Activated CD8-positive, alpha-beta T cell treated with anti-CD3 and anti-CD28 coated beads for 36 hours (primary cell): ENCODE data around the gene PCYOX1L. TPM values are rescaled to one million over a fixed set of nuclear protein-coding genes. Genes with fewer than 3 reads are reported as not detected.

Experiments used
- ATAC-seq: fragments of 200-7000 bp; cut with Tn5 transposase; one replicate; pipeline ENCODE4 v1.10.0; 2021; ENCODE audit warnings: mild to moderate bottlenecking, moderate library complexity
- CTCF ChIA-PET: fragments of 350-600 bp; sonication (Branson Sonifier 250); formaldehyde crosslinking; loops from one replicate; lab custom pipeline; 2021; ENCODE audit warnings: antibody characterized with exemption; lab: Charles Lee
- POLR2A ChIA-PET: fragments of 350-600 bp; sonication (Branson Sonifier 250); formaldehyde crosslinking; loops from one replicate; lab custom pipeline; 2021; ENCODE audit warnings: antibody characterized with exemption; lab: Charles Lee
- DNase-seq: peaks from one replicate; pipeline ENCODE4 v3.0.0-alpha.2; 2020
- H3K27ac Mint-ChIP-seq: one replicate; pipeline ENCODE4 v1.8.0; 2021; ENCODE audit warnings: mild to moderate bottlenecking, mixed read lengths
- H3K27me3 Mint-ChIP-seq: one replicate; pipeline ENCODE4 v1.8.0; 2021; ENCODE audit warnings: mixed read lengths
- H3K36me3 Mint-ChIP-seq: one replicate; pipeline ENCODE4 v1.8.0; 2021; ENCODE audit warnings: low read depth, mixed read lengths
- H3K4me1 Mint-ChIP-seq: one replicate; pipeline ENCODE4 v1.8.0; 2021; ENCODE audit warnings: low read depth, mixed read lengths
- H3K4me3 Mint-ChIP-seq: one replicate; pipeline ENCODE4 v1.8.0; 2021; ENCODE audit warnings: mild to moderate bottlenecking, moderate library complexity, mixed read lengths
- H3K9me3 Mint-ChIP-seq: one replicate; pipeline ENCODE4 v1.8.0; 2021; ENCODE audit warnings: mixed read lengths
- CTCF ChIP-seq: fragments of 200-600 bp; IDR thresholded peaks from one replicate; pipeline ENCODE4 v1.8.0; 2022; ENCODE audit warnings: antibody characterized with exemption, mild to moderate bottlenecking
- intact Hi-C: fragments of 100-400 bp; cut with micrococcal nuclease; formaldehyde crosslinking; loops from one replicate; pipeline ENCODE4 v1.10.0; 2022
- total RNA-seq, 2 experiments: library from RNA; stranded (reverse); gene quantifications; one replicate each; pipeline ENCODE4 v1.2.3, GENCODE V29; 2021

The PCYOX1L gene
- total RNA-seq, 2 experiments from 2014 or later, result 19.7 to 21.2 TPM

GRCh38 chr5:149416987-149417710, 59.3 kb downstream of the PCYOX1L start:
- H3K36me3 Mint-ChIP-seq, result no peaks in the 10 kb centered on the region
- ChIA-PET CTCF (interaction anchor here (0.7 to 1.8 kb wide), 2 partner anchors 17 to 49 kb away, joined by 3 to 6 read pairs; no protein-coding TSS in a partner anchor), POLR2A (interaction anchor here (0.6 kb wide), 1 partner anchor 15 kb away, joined by 3 read pairs; no protein-coding TSS in a partner anchor)
- no peak for TF ChIP-seq CTCF
- no peaks in the 10 kb centered on the region for H3K9me3 Mint-ChIP-seq
- ATAC-seq, result no peak
- intact Hi-C loops, result no loop called here
- H3K27me3 Mint-ChIP-seq, result no peaks in the 10 kb centered on the region
- H3K4me1 Mint-ChIP-seq, result no peaks in the 10 kb centered on the region
- H3K27ac Mint-ChIP-seq, result no peak overlapping the region
- no peak overlapping the region for H3K4me3 Mint-ChIP-seq
- DNase-seq, result no peak

GRCh38 chr5:149417711-149418368, 60.0 kb downstream of the PCYOX1L start:
- H3K27me3 Mint-ChIP-seq, result no peaks in the 10 kb centered on the region
- no peak overlapping the region for H3K4me3 Mint-ChIP-seq
- POLR2A ChIA-PET, result no interaction called here
- CTCF ChIA-PET, result interaction anchor here (0.7 kb wide), 1 partner anchor 16 kb away, joined by 3 read pairs; no protein-coding TSS in a partner anchor
- no peak for ATAC-seq
- no peaks in the 10 kb centered on the region for H3K4me1 Mint-ChIP-seq
- no peaks in the 10 kb centered on the region for H3K9me3 Mint-ChIP-seq
- intact Hi-C loops, result no loop called here
- no peak for TF ChIP-seq CTCF
- no peak for DNase-seq
- no peak overlapping the region for H3K27ac Mint-ChIP-seq
- H3K36me3 Mint-ChIP-seq, result no peaks in the 10 kb centered on the region

GRCh38 chr5:149418910-149419531, 61.2 kb downstream of the PCYOX1L start:
- DNase-seq (no peak), ATAC-seq (no peak)
- no peak overlapping the region for H3K27ac Mint-ChIP-seq
- no peak overlapping the region for H3K4me3 Mint-ChIP-seq
- no peaks in the 10 kb centered on the region for H3K4me1 Mint-ChIP-seq
- intact Hi-C loops, result no loop called here
- ChIA-PET CTCF (interaction anchor here (1.4 kb wide), 1 partner anchor 112 kb away, joined by 3 read pairs; no protein-coding TSS in a partner anchor), POLR2A (no interaction called here)
- no peaks in the 10 kb centered on the region for H3K9me3 Mint-ChIP-seq
- H3K27me3 Mint-ChIP-seq, result no peaks in the 10 kb centered on the region
- no peaks in the 10 kb centered on the region for H3K36me3 Mint-ChIP-seq
- no peak for TF ChIP-seq CTCF

Other genes with a start within 250 kb of the PCYOX1L start
- gene ABLIM3, start 216.6 kb upstream of the PCYOX1L start, total RNA-seq, result not detected
- 1 to 10 TPM; 1.3 to 1.6 TPM for gene AFAP1L1, start 86.2 kb upstream of the PCYOX1L start, total RNA-seq
- 10 to 100 TPM; 31.0 to 31.1 TPM for gene GRPEL2, start 12.5 kb upstream of the PCYOX1L start, total RNA-seq
- gene IL17B, start 21.2 kb downstream of the PCYOX1L start, total RNA-seq, result not detected
- gene CSNK1A1, start 193.4 kb downstream of the PCYOX1L start, total RNA-seq, result 100 to 1,000 TPM; 154 to 168 TPM
- 1 to 10 TPM; 1.1 TPM for gene ARHGEF37, start 223.5 kb downstream of the PCYOX1L start, total RNA-seq